Ascending aorta (tissue), 2 donors: ENCODE data around the gene ARHGAP24. TPM values are rescaled to one million over a fixed set of nuclear protein-coding genes. Genes with fewer than 3 reads are reported as not detected.

Experiments used
- DNase-seq, 2 donors: peaks; one replicate each; pipeline ENCODE4 v3.0.0-alpha.2; 2019; ENCODE audit warnings: low spot score in 2 of 2
- H3K27ac ChIP-seq, 2 donors: fragments of 200-600 bp; sonication (generic); one replicate each; pipeline ENCODE4 v1.5.1; 2016 to 2017; ENCODE audit warnings: mild to moderate bottlenecking in 1 of 2
- H3K27me3 ChIP-seq: fragments of 200-600 bp; sonication (generic); one replicate; pipeline ENCODE4 v1.5.1; 2017
- H3K36me3 ChIP-seq, 2 donors: fragments of 200-600 bp; sonication (generic); one replicate each; pipeline ENCODE4 v1.5.1; 2016
- H3K4me1 ChIP-seq, 2 donors: fragments of 200-600 bp; sonication (generic); one replicate each; pipeline ENCODE4 v1.5.1; 2016 to 2017; ENCODE audit warnings: mild to moderate bottlenecking in 1 of 2
- H3K4me3 ChIP-seq, 2 donors: fragments of 200-600 bp; sonication (generic); one replicate each; pipeline ENCODE4 v1.5.1; 2016 to 2017; ENCODE audit warnings: mild to moderate bottlenecking in 1 of 2
- H3K9me3 ChIP-seq, 2 donors: fragments of 200-600 bp; sonication (generic); one replicate each; pipeline ENCODE4 v1.5.1; 2016
- CTCF ChIP-seq, 3 experiments: fragments of 200-600 bp in 2 of 3; fragments of 450-650 bp in 1 of 3; sonication (generic) in 2 of 3; IDR thresholded peaks; one replicate each; pipeline ENCODE4 v1.5.1; 2016 to 2019; ENCODE audit warnings: antibody characterized with exemption in 3 of 3, mild to moderate bottlenecking in 1 of 3, moderate library complexity in 1 of 3
- intact Hi-C: fragments of 100-400 bp; cut with DNase I; formaldehyde crosslinking; loops from one replicate; pipeline ENCODE4 v1.15.1; 2023
- total RNA-seq: library from RNA; depleted of rRNA; stranded (reverse); fragments of >200 nt; gene quantifications from one replicate; pipeline ENCODE4 v1.1.0, GENCODE V29; 2016

Gene ARHGAP24
- total RNA-seq, 1 donor from 2014 or later: 13.9 TPM

DNA sequence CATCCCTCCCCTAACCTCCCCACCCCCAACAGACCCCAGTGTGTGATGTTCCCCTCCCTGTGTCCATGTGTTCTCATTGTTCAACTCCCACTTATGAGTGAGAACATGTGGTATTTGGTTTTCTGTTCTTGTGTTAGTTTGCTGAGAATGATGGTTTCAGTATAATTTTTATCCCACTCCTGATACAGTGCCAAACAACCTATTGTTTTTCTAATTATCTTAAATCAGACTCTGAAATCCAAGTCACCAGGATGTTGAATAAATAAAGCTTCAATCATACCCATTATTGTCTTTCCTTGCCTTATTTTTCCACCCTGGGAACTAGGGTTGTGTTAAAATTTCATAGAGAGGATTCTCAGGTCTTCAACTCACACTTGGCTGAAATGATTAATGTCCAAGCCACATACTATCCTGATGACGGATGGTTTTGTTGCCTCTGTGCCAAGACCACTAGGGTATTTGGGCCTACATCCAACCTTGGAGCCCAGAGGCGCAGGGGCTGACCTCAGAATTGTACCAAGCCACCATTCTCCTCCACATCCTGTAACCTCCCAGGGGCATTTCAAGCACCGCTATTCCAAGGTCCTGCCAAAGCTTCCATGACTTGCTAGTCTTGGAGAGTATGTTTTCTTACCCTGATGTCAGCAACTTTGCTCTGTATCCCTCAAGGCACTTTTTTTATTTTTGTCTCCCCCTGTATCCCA lies 332.4 kb downstream of the ARHGAP24 start:
- peak in 1 of 2 donors; percentile 88 for DNase-seq
- no peaks in the 10 kb centered on the region for H3K9me3 ChIP-seq
- peak overlapping the region in 1 of 2 donors; percentile 3 for H3K4me3 ChIP-seq
- H3K27me3 ChIP-seq: no peaks in the 10 kb centered on the region
- TF ChIP-seq CTCF (IDR thresholded peaks at IDR 0.05): no peak
- intact Hi-C loops: no loop called here
- H3K4me1 ChIP-seq: peaks cover 4 to 14% of the 10 kb centered on the region in 2 donors
- H3K27ac ChIP-seq: peak overlapping the region; percentile 73 to 78
- H3K36me3 ChIP-seq: no peaks in the 10 kb centered on the region

GRCh38 chr4:85808104-85808503 lies 333.2 kb downstream of the ARHGAP24 start:
- DNase-seq: no peak
- no peak for TF ChIP-seq CTCF (IDR thresholded peaks at IDR 0.05)
- intact Hi-C loops: no loop called here
- Histone ChIP-seq H3K27me3 (no peaks in the 10 kb centered on the region), H3K9me3 (no peaks in the 10 kb centered on the region), H3K4me3 (peak overlapping the region in 1 of 2 donors; percentile 3), H3K36me3 (no peaks in the 10 kb centered on the region), H3K4me1 (peaks cover 4 to 14% of the 10 kb centered on the region in 2 donors), H3K27ac (peak overlapping the region; percentile 73 to 78)

DNA sequence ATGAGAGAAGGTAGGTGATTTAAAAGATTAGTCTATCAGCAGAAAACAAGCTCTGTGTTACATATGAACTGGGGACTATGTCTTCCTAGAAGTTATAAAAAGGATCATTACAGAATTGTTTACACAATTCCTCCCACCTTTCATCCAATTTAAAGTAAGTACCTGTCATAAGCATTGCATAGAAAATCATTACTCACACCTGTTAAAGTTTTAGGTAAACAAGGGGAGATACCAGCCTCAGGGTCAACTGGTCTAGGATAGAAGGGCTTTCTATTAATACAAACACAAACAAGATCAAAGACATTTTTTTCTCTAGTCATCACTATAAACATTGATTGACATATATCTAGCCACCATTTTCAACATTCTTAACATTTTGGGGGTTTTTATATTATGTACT lies 333.9 kb downstream of the ARHGAP24 start:
- H3K4me1 ChIP-seq: peaks cover 4 to 14% of the 10 kb centered on the region in 2 donors
- no peak for DNase-seq
- no peaks in the 10 kb centered on the region for H3K27me3 ChIP-seq
- intact Hi-C loops: no loop called here
- no peaks in the 10 kb centered on the region for H3K36me3 ChIP-seq
- TF ChIP-seq CTCF (IDR thresholded peaks at IDR 0.05): no peak
- H3K27ac ChIP-seq: peak overlapping the region; percentile 73 to 78
- H3K4me3 ChIP-seq: no peak overlapping the region
- no peaks in the 10 kb centered on the region for H3K9me3 ChIP-seq

DNA sequence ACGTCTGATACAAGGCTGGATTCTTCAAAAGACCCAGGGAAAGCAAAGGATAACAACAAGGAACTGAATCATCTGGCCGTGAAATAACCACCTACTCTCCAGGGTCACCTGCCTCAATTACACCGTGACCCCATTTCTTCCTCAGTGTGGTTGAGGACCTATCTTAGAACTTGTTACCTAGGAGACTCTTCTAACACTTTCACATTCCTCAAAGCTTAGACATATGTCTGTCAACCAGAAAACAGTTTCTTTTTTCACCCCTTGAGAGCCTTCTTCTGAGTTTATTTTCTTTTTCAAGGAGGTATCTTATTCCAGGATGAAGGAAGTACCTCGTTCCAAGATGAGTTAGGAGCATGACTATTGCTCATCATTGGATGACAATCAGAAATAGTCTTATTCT lies 337.8 kb downstream of the ARHGAP24 start:
- no peak overlapping the region for H3K4me3 ChIP-seq

DNA sequence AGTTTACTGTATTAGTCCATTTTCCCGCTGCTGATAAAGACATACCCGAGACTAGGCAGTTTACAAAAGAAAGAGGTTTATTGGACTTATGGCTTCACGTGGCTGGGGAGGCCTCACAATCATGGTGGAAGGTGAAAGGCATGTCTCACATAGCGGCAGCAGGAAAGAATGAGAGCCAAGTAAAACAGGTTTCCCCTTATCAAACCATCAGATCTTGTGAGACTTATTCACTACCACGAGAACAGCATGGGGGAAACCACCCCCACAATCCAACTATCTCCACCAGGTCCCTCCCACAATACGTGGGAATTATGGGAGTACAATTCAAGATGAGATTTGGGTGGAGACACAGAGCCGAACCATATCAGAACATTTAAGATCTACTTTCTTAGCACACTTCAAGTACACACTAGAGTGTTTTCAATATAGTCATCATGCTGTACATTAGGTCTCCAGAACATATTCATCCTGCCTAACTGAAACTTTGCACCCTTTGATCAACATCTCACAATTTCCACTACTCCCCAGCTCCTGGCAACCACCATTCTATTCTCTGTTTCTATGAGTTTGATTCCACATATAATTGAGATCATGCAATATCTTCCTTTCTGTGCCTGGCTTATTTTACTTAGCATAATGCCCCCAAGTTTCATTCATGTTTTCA lies 341.0 kb downstream of the ARHGAP24 start:
- H3K36me3 ChIP-seq: no peaks in the 10 kb centered on the region
- H3K4me3 ChIP-seq: no peak overlapping the region
- TF ChIP-seq CTCF (IDR thresholded peaks at IDR 0.05): no peak
- DNase-seq: no peak
- H3K4me1 ChIP-seq: no peaks in the 10 kb centered on the region
- no peaks in the 10 kb centered on the region for H3K9me3 ChIP-seq
- intact Hi-C loops: no loop called here
- H3K27ac ChIP-seq: no peak overlapping the region
- H3K27me3 ChIP-seq: no peaks in the 10 kb centered on the region

More for the DNA sequence above, 337.8 kb downstream of the ARHGAP24 start:
- Histone ChIP-seq H3K36me3 (no peaks in the 10 kb centered on the region), H3K4me1 (peaks cover 0 to 9% of the 10 kb centered on the region in 2 donors), H3K27me3 (no peaks in the 10 kb centered on the region), H3K27ac (no peak overlapping the region), H3K9me3 (no peaks in the 10 kb centered on the region)
- intact Hi-C loops: no loop called here
- TF ChIP-seq CTCF (IDR thresholded peaks at IDR 0.05): no peak
- no peak for DNase-seq
